ENCODE data around the gene OTOS. TPM values are rescaled to one million over a fixed set of nuclear protein-coding genes. Genes with fewer than 3 reads are reported as not detected.

The OTOS gene
- total and polyA plus RNA-seq, 9 of the 15 experiments (the other 6 are each of a cell fraction or from before 2014, with no cell fraction given) = not detected

- Histone ChIP-seq H3K9me3 (replicated peaks; ENCODE audit: control insufficient read depth, insufficient read depth, low read depth, low read length) (no peaks in the 10 kb centered on the region), H3K9me1 (ENCODE audit: control insufficient read depth, insufficient read depth, low read length) (no peaks in the 10 kb centered on the region), H2AFZ (ENCODE audit: low read depth, low read length) (no peak overlapping the region), H3K36me3 (ENCODE audit: control insufficient read depth, insufficient read depth, low read length) (peaks cover 23% of the 10 kb centered on the region; the same call in 2 of the 3 replicates), H3K27ac (ENCODE audit: extremely low read depth, low read depth, low read length) (no peak overlapping the region), H3K9ac (ENCODE audit: insufficient read depth in 1 of 2, low read depth in 2 of 2, low read length in 2 of 2) (no peak overlapping the region), H4K20me1 (replicated peaks; ENCODE audit: control insufficient read depth, insufficient read depth, low read length) (no peaks in the 10 kb centered on the region), H3K27me3 (ENCODE audit: control insufficient read depth in 2 of 2, insufficient read depth in 2 of 2, low read length in 2 of 2) (no peaks in the 10 kb centered on the region), H3K4me3 (no peak overlapping the region), H3K79me2 (ENCODE audit: control insufficient read depth, insufficient read depth, low read length) (no peaks in the 10 kb centered on the region), H3K4me1 (replicated peaks in 1 of 2; ENCODE audit: control insufficient read depth in 2 of 2, insufficient read depth in 2 of 2, low read length in 2 of 2) (no peaks in the 10 kb centered on the region), H3K4me2 (ENCODE audit: insufficient read depth, low read length) (no peak overlapping the region)
- POLR2A ChIA-PET = interaction anchor here (0.5 to 0.7 kb wide), 3 partner anchors 60 to 441 kb away, joined by 3 to 4 read pairs (median 4); no protein-coding TSS in a partner anchor
- FAIRE-seq (no peak), DNase-seq (ENCODE audit: extremely low read depth in 1 of 4, low spot score in 3 of 4) (no peak), ATAC-seq (no peak)
- CTCF ChIA-PET (ENCODE audit: low intra/inter-chr PET ratio) = no interaction called here
- in situ Hi-C loops (cut with MboI) (no loop called here), intact Hi-C loops (cut with micrococcal nuclease) (no loop called here)
- WGBS (ENCODE audit: insufficient coverage, low coverage, missing lambda C conversion rate) = 79% methylated on average over 8 of the region's 10 CpGs
- BruUV-seq (replicated peaks) = no TSS peak
- TF ChIP-seq ZNF77 (CRISPR knock-in tag; IDR thresholded peaks at IDR 0.05) (no peak), NFIX (CRISPR knock-in tag; IDR thresholded peaks at IDR 0.05; ENCODE audit: low read depth) (no peak), BRD9 (IDR thresholded peaks at IDR 0.05; ENCODE audit: low read depth, partially characterized antibody) (no peak), KDM1A (IDR thresholded peaks at IDR 0.05) (no peak), RCOR1 (IDR thresholded peaks at IDR 0.05; ENCODE audit: borderline replicate concordance in 1 of 2, low read depth in 2 of 2, low read length in 2 of 2) (no peak), PHTF2 (CRISPR knock-in tag; IDR thresholded peaks at IDR 0.05) (no peak), MCM5 (IDR thresholded peaks at IDR 0.05; ENCODE audit: low read depth) (no peak), TBL1XR1 (IDR thresholded peaks at IDR 0.05; ENCODE audit: low read length in 2 of 2) (no peak), ZNF347 (CRISPR knock-in tag; IDR thresholded peaks at IDR 0.05; ENCODE audit: low read depth) (no peak), HNRNPUL1 (IDR thresholded peaks at IDR 0.05; ENCODE audit: low read length) (no peak), ZZZ3 (IDR thresholded peaks at IDR 0.05) (no peak), FOXJ3 (CRISPR knock-in tag; IDR thresholded peaks at IDR 0.05) (no peak), SAFB2 (IDR thresholded peaks at IDR 0.05; ENCODE audit: borderline replicate concordance, low read depth, low read length, severe bottlenecking) (no peak), CREB5 (CRISPR knock-in tag; IDR thresholded peaks at IDR 0.05) (no peak), RFX7 (CRISPR knock-in tag; IDR thresholded peaks at IDR 0.05) (no peak)
Observed at GRCh38 chr2:240126731-240127130, 13.7 kb downstream of the OTOS start.
